Vagina (tissue), 2 donors: ENCODE measurements around the gene CFL2. TPM values are rescaled to one million over a fixed set of nuclear protein-coding genes. Genes with fewer than 3 reads are reported as not detected.
"Not testable (repeated sequence)": the region's sequence is repeated elsewhere in the genome, so short reads cannot be mapped to it uniquely, and the experiment has no call there.

ENCODE experiments used
- DNase-seq, 2 donors: peaks; one replicate each; pipeline ENCODE4 v3.0.0-alpha.2; 2017; ENCODE audit errors: extremely low spot score in 2 of 2
- H3K27ac ChIP-seq: fragments of 200-600 bp; sonication (generic); one replicate; pipeline ENCODE4 v1.5.1; 2019
- H3K27me3 ChIP-seq: fragments of 200-600 bp; sonication (generic); one replicate; pipeline ENCODE4 v1.5.1; 2019
- H3K36me3 ChIP-seq, 2 donors: fragments of 200-600 bp; sonication (generic); one replicate each; pipeline ENCODE4 v1.5.1; 2017 to 2019
- H3K4me1 ChIP-seq: fragments of 200-600 bp; sonication (generic); one replicate; pipeline ENCODE4 v1.5.1; 2019
- H3K4me3 ChIP-seq, 2 donors: fragments of 200-600 bp; sonication (generic); 1 replicate in 1 of 2; 2 replicates in 1 of 2; pipeline ENCODE4 v1.5.1; 2016 to 2019
- H3K9me3 ChIP-seq: fragments of 200-600 bp; sonication (generic); one replicate; pipeline ENCODE4 v1.5.1; 2019
- CTCF ChIP-seq, 3 experiments: fragments of 450-650 bp in 2 of 3; fragments of 200-600 bp in 1 of 3; sonication (generic) in 1 of 3; IDR thresholded peaks; one replicate each; pipeline ENCODE4 v1.5.1; 2017 to 2019; ENCODE audit warnings: antibody characterized with exemption in 3 of 3, mild to moderate bottlenecking in 2 of 3, moderate library complexity in 2 of 3
- POLR2A ChIP-seq, 2 donors: fragments of 450-650 bp; IDR thresholded peaks; one replicate each; pipeline ENCODE4 v1.6.1; 2017; ENCODE audit warnings: antibody characterized with exemption in 2 of 2, mild to moderate bottlenecking in 2 of 2, moderate library complexity in 2 of 2
- POLR2AphosphoS5 ChIP-seq, 2 donors: sonication (generic); formaldehyde crosslinking; IDR thresholded peaks; one replicate each; pipeline ENCODE4 v1.9.0; 2017; ENCODE audit warnings: antibody characterized with exemption in 2 of 2, mild to moderate bottlenecking in 2 of 2, low read depth in 1 of 2; ENCODE audit not compliant: insufficient read depth in 1 of 2
- intact Hi-C: fragments of 100-400 bp; cut with DNase I; formaldehyde crosslinking; loops from one replicate; pipeline ENCODE4 v1.15.1; 2023
- total RNA-seq: library from RNA; depleted of rRNA; stranded (reverse); fragments of >200 nt; gene quantifications from one replicate; pipeline ENCODE4 v1.2.3, GENCODE V29; 2016

Gene CFL2
- total RNA-seq, 1 donor from 2014 or later: 67.8 TPM

GRCh38 chr14:34749408-34749807, 35.0 kb upstream of the CFL2 start:
- intact Hi-C loops: no loop called here
- no peaks in the 10 kb centered on the region for H3K27me3 ChIP-seq
- H3K4me3 ChIP-seq: no peak overlapping the region
- DNase-seq: no peak
- TF ChIP-seq POLR2A (IDR thresholded peaks at IDR 0.05) (no peak), CTCF (IDR thresholded peaks at IDR 0.05) (no peak), POLR2AphosphoS5 (IDR thresholded peaks at IDR 0.05; ENCODE audit: insufficient read depth in 1 of 2, low read depth in 1 of 2) (no peak)
- no peak overlapping the region for H3K27ac ChIP-seq
- H3K36me3 ChIP-seq: no peaks in the 10 kb centered on the region
- H3K4me1 ChIP-seq: no peaks in the 10 kb centered on the region
- no peaks in the 10 kb centered on the region for H3K9me3 ChIP-seq

DNA sequence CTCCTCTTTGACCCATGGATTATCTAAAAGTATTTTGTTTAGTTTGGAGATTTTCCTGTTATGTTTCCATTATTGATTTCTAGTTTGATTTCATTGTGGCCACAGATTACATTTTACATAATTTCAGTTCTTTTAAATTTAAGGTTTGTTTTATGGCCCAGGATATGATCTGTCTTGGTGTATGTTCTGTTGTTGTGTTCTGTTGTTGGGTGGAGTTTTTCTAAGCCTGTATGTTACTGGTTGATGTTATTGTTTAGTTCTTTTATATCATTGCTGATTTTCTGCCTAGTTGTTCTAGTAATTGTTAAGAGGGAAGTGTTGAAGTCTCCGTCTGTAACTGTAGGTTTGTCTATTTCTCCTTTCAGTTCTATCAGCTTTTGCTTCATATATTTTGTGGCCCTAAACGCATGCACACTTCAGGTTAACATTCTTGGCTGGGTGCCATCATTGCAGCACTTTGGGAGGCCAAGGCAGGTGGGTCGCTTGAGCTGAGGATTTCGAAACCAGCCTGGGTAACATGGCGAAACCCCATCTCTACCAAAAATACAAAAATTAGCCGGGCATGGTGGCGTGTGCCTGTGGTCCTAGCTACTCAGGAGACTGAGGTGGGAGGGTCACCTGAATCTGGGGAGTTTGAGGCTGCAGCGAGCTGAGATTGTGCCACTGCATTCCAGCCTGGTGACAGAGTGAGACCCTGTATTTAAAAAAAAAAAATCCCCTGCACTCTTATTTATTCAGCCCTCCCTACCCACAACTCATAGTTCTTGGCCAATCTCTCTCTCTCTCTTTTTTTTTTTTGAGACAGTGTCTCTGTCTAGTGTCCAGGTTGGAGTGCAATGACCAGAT, 28.1 kb upstream of the CFL2 start:
- Histone ChIP-seq H3K36me3 (no peaks in the 10 kb centered on the region), H3K27me3 (no peaks in the 10 kb centered on the region), H3K9me3 (no peaks in the 10 kb centered on the region), H3K4me3 (no peak overlapping the region), H3K4me1 (no peaks in the 10 kb centered on the region), H3K27ac (no peak overlapping the region)
- TF ChIP-seq POLR2A (IDR thresholded peaks at IDR 0.05) (no peak), CTCF (IDR thresholded peaks at IDR 0.05) (no peak)
- no peak for DNase-seq
- intact Hi-C loops: no loop called here

DNA sequence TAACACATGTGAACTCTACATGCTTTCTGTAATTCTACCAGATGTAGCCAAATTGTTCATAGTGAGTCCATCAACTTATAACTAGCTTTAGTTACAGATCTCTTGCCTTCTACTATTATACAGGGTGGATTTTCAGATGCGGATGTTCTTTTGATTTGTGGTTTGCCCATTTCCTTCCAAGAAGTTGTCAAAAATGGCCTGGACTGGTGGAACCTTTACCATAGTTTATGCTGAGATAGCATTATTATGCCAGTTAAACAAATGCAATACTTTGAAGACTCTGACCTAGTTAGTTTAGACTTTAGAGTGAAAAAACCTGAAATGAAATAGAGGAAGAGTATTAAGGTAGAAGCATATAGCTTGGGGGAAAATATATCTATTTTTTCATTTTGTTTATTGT, 27.4 kb upstream of the CFL2 start:
- intact Hi-C loops: no loop called here
- H3K36me3 ChIP-seq: no peaks in the 10 kb centered on the region
- H3K4me1 ChIP-seq: no peaks in the 10 kb centered on the region
- no peaks in the 10 kb centered on the region for H3K27me3 ChIP-seq
- no peak overlapping the region for H3K27ac ChIP-seq
- no peak overlapping the region for H3K4me3 ChIP-seq
- no peaks in the 10 kb centered on the region for H3K9me3 ChIP-seq
- no peak for DNase-seq
- TF ChIP-seq POLR2A (IDR thresholded peaks at IDR 0.05): no peak
- TF ChIP-seq POLR2AphosphoS5 (IDR thresholded peaks at IDR 0.05; ENCODE audit: insufficient read depth in 1 of 2, low read depth in 1 of 2): no peak
- no peak for TF ChIP-seq CTCF (IDR thresholded peaks at IDR 0.05)

DNA sequence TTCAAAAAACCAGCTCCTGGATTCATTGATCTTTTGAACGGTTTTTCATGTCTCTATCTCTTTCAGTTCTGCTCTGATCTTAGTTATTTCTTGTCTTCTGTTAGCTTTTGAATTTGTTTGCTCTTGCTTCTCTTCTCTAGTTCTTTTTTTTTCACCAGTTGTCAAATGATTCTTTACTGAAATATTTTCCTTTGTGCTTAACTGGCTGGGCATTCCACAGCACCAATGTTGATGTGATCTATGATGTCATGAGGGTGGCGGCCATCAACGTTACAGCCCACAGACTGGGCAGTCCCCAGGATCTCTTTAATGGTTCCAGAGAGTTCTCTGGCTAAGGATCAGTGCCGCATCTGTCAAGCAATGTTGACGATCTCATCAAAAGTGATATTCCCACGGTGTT, 25.7 kb upstream of the CFL2 start:
- H3K27ac ChIP-seq, H3K4me1 ChIP-seq, intact Hi-C loops, H3K9me3 ChIP-seq, H3K4me3 ChIP-seq, DNase-seq, H3K36me3 ChIP-seq, H3K27me3 ChIP-seq: not testable (repeated sequence)

GRCh38 chr14:34737079-34737478, 22.7 kb upstream of the CFL2 start:
- H3K36me3 ChIP-seq: not testable (repeated sequence)

DNA sequence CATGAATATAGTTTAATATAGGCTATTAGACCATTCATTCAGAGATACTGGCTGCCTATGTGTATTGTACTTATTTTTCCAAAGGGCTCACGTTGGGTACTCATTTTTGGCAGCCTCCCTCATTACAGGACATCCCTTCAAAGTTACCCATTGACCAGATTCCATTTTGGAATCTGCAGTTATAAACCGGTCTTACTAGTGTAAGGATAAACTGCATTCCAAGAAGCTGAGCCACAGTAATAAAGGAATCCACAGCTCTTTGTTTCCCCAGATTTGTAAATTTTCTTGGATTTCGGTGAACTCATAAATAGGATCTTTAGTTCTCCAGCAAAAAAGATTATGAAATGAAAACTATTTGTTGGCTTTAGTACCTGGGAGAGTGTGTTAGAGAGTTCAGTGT, 18.9 kb upstream of the CFL2 start:
- H3K27ac ChIP-seq: no peak overlapping the region
- no peaks in the 10 kb centered on the region for H3K27me3 ChIP-seq
- no peaks in the 10 kb centered on the region for H3K4me1 ChIP-seq
- DNase-seq: no peak
- no peak overlapping the region for H3K4me3 ChIP-seq
- intact Hi-C loops: no loop called here
- TF ChIP-seq CTCF (IDR thresholded peaks at IDR 0.05): no peak
- no peak for TF ChIP-seq POLR2AphosphoS5 (IDR thresholded peaks at IDR 0.05; ENCODE audit: insufficient read depth in 1 of 2, low read depth in 1 of 2)
- no peak for TF ChIP-seq POLR2A (IDR thresholded peaks at IDR 0.05)
- no peaks in the 10 kb centered on the region for H3K9me3 ChIP-seq
- no peaks in the 10 kb centered on the region for H3K36me3 ChIP-seq

More at GRCh38 chr14:34737079-34737478, 22.7 kb upstream of the CFL2 start:
- DNase-seq, intact Hi-C loops, H3K27me3 ChIP-seq, H3K27ac ChIP-seq, H3K9me3 ChIP-seq, H3K4me3 ChIP-seq, H3K4me1 ChIP-seq: not testable (repeated sequence)
